Keratinocyte (primary cell): ENCODE results near the gene TK2. TPM values are rescaled to one million over a fixed set of nuclear protein-coding genes. Genes with fewer than 3 reads are reported as not detected.

Experiments used
- DNase-seq: peaks from one replicate; pipeline ENCODE4 v3.0.0-alpha.2; 2011; ENCODE audit warnings: low read depth, missing footprints, low spot score
- FAIRE-seq: peaks from 2 replicates; lab custom pipeline; 2011; peaks lifted over from hg19 to GRCh38; lab: Jason Lieb, UNC
- H2AFZ ChIP-seq: 2 replicates; pipeline ENCODE4 v1.6.0; 2012; ENCODE audit warnings: low read length, control low read depth, inconsistent platforms; ENCODE audit not compliant: control insufficient read depth
- H3K27ac ChIP-seq: 2 replicates; pipeline ENCODE4 v1.5.1; 2011; ENCODE audit warnings: low read length; ENCODE audit not compliant: control insufficient read depth, insufficient read depth
- H3K27me3 ChIP-seq: 3 replicates; pipeline ENCODE4 v1.6.0; 2011; ENCODE audit warnings: low read length; ENCODE audit not compliant: control insufficient read depth, insufficient read depth; ENCODE audit errors: extremely low read depth
- H3K36me3 ChIP-seq, 2 experiments: 2 replicates in 1 of 2; 3 replicates in 1 of 2; pipeline ENCODE4 v1.5.1; 2011; ENCODE audit warnings: low read length in 2 of 2, mild to moderate bottlenecking in 1 of 2; ENCODE audit not compliant: control insufficient read depth in 2 of 2, insufficient read depth in 2 of 2; ENCODE audit errors: extremely low read depth in 1 of 2
- H3K4me1 ChIP-seq: 3 replicates; pipeline ENCODE4 v1.5.1; 2011; ENCODE audit warnings: low read length; ENCODE audit not compliant: control insufficient read depth, insufficient read depth; ENCODE audit errors: extremely low read depth
- H3K4me2 ChIP-seq: 3 replicates; pipeline ENCODE4 v1.6.0; 2011; ENCODE audit warnings: low read depth, low read length; ENCODE audit not compliant: control insufficient read depth, insufficient read depth; ENCODE audit errors: extremely low read depth
- H3K4me3 ChIP-seq, 3 experiments: fragments of 200-600 bp in 1 of 3; sonication (generic) in 1 of 3; 2 replicates in 2 of 3; 3 replicates in 1 of 3; pipeline ENCODE4 v1.5.1; 2011 to 2016; ENCODE audit warnings: low read length in 3 of 3, mild to moderate bottlenecking in 3 of 3, control low read depth in 2 of 3, inconsistent platforms in 1 of 3, low read depth in 1 of 3, mixed read lengths in 1 of 3, mixed run types in 1 of 3, moderate library complexity in 1 of 3; ENCODE audit not compliant: control insufficient read depth in 2 of 3, insufficient read depth in 2 of 3; ENCODE audit errors: extremely low read depth in 1 of 3
- H3K79me2 ChIP-seq: 2 replicates; pipeline ENCODE4 v1.6.0; 2012; ENCODE audit warnings: low read length; ENCODE audit not compliant: control insufficient read depth, insufficient read depth
- H3K9ac ChIP-seq: 3 replicates; pipeline ENCODE4 v1.6.0; 2011; ENCODE audit warnings: low read length; ENCODE audit not compliant: control insufficient read depth, insufficient read depth; ENCODE audit errors: extremely low read depth
- H3K9me1 ChIP-seq: 3 replicates; pipeline ENCODE4 v1.6.0; 2011; ENCODE audit warnings: low read length; ENCODE audit not compliant: control insufficient read depth, insufficient read depth; ENCODE audit errors: extremely low read depth
- H3K9me3 ChIP-seq: 2 replicates; pipeline ENCODE4 v1.5.1; 2012; ENCODE audit warnings: low read depth, low read length; ENCODE audit not compliant: control insufficient read depth
- H4K20me1 ChIP-seq: 3 replicates; pipeline ENCODE4 v1.6.0; 2011; ENCODE audit warnings: low read length; ENCODE audit not compliant: control insufficient read depth, insufficient read depth; ENCODE audit errors: extremely low read depth
- CTCF ChIP-seq, 3 experiments: IDR thresholded peaks in 1 of 3; conservative IDR thresholded peaks in 1 of 3; optimal IDR thresholded peaks in 1 of 3; 2 replicates in 2 of 3; 3 replicates in 1 of 3; pipeline versions ENCODE3 to v1.5.1; 2011; ENCODE audit warnings: low read length in 3 of 3, mild to moderate bottlenecking in 3 of 3, moderate library complexity in 2 of 3, control low read depth in 1 of 3, inconsistent platforms in 1 of 3; ENCODE audit not compliant: insufficient read depth in 2 of 3; ENCODE audit errors: extremely low read depth in 1 of 3
- EZH2 ChIP-seq: IDR thresholded peaks from one replicate; pipeline ENCODE4 v1.6.1; 2012; ENCODE audit warnings: inconsistent platforms, mild to moderate bottlenecking, low read length, moderate library complexity
- dilution Hi-C: fragments of 300-500 bp; cut with MboI; formaldehyde crosslinking; loops from one replicate; pipeline ENCODE4 v1.7.0; 2020; ENCODE audit warnings: low sequenced_read_pairs; ENCODE audit not compliant: extremely low pct_ligation_motif_present
- polyA plus RNA-seq, 5 experiments: library from polyadenylated mRNA; depleted of rRNA in 3 of 5; stranded (reverse) in 3 of 5; stranded (forward) in 1 of 5; unstranded in 1 of 5; fragments of >200 nt; gene quantifications; 1 replicate in 1 of 5; 2 replicates in 3 of 5; 3 replicates in 1 of 5; pipeline versions ENCODE4 v1.2.1 to v1.2.3, GENCODE V29; 2011 to 2012; ENCODE audit warnings: missing spikeins in 2 of 5, low read depth in 1 of 5, low replicate concordance in 1 of 5

TK2 gene
- polyA plus RNA-seq, 1 donor (not counting 4 experiments of a cell fraction or from before 2014, with no cell fraction given) = 19.7 TPM

GRCh38 chr16:66521951-66522771 is 27.8 kb downstream of the TK2 start:
- TF ChIP-seq EZH2 = no peak
- no peak for TF ChIP-seq CTCF (optimal IDR thresholded peaks at IDR 0.05 in 1 of 3, IDR thresholded peaks at IDR 0.05 in 1 of 3, conservative IDR thresholded peaks at IDR 0.05 in 1 of 3; ENCODE audit: extremely low read depth in 1 of 3, insufficient read depth in 2 of 3, low read length in 3 of 3)
- peak overlapping the region; percentile 52 for H3K4me2 ChIP-seq

GRCh38 chr16:66521252-66521713 is 28.6 kb downstream of the TK2 start:
- no peak for FAIRE-seq

More at GRCh38 chr16:66521951-66522771, 27.8 kb downstream of the TK2 start:
- DNase-seq = peak; percentile 97
- H3K9me3 ChIP-seq = no peaks in the 10 kb centered on the region
- dilution Hi-C loops = no loop called here
- peaks cover 0 to 1% of the 10 kb centered on the region in 2 experiments for H3K36me3 ChIP-seq
- H3K4me3 ChIP-seq = peak overlapping the region in 2 of 3 experiments; percentile 20 to 34
- H4K20me1 ChIP-seq = no peaks in the 10 kb centered on the region
- H3K79me2 ChIP-seq = no peaks in the 10 kb centered on the region
- peaks cover 3% of the 10 kb centered on the region for H3K9me1 ChIP-seq
- no peaks in the 10 kb centered on the region for H3K27me3 ChIP-seq
- peaks cover 36% of the 10 kb centered on the region for H3K4me1 ChIP-seq
- peak overlapping the region; percentile 41 for H3K9ac ChIP-seq
- peak overlapping the region; percentile 62 for H3K27ac ChIP-seq
- peak; percentile 91 for FAIRE-seq
- no peak overlapping the region for H2AFZ ChIP-seq

More at GRCh38 chr16:66521252-66521713, 28.6 kb downstream of the TK2 start:
- no peaks in the 10 kb centered on the region for H3K79me2 ChIP-seq
- no peaks in the 10 kb centered on the region for H3K9me3 ChIP-seq
- no peak overlapping the region for H3K4me3 ChIP-seq
- peak overlapping the region; percentile 52 for H3K4me2 ChIP-seq
- H2AFZ ChIP-seq = no peak overlapping the region
- H3K36me3 ChIP-seq = peaks cover 0 to 1% of the 10 kb centered on the region in 2 experiments
- TF ChIP-seq EZH2 = no peak
- TF ChIP-seq CTCF (optimal IDR thresholded peaks at IDR 0.05 in 1 of 3, IDR thresholded peaks at IDR 0.05 in 1 of 3, conservative IDR thresholded peaks at IDR 0.05 in 1 of 3; ENCODE audit: extremely low read depth in 1 of 3, insufficient read depth in 2 of 3, low read length in 3 of 3) = no peak
- peaks cover 45% of the 10 kb centered on the region for H3K4me1 ChIP-seq
- H3K27me3 ChIP-seq = no peaks in the 10 kb centered on the region
- peaks cover 3% of the 10 kb centered on the region for H3K9me1 ChIP-seq
- no peaks in the 10 kb centered on the region for H4K20me1 ChIP-seq
- dilution Hi-C loops = no loop called here
- no peak overlapping the region for H3K9ac ChIP-seq
- H3K27ac ChIP-seq = peak overlapping the region; percentile 62
- no peak for DNase-seq
